NCI-H128 (cell line): ENCODE measurements around the gene IGSF23.
"Not testable (repeated sequence)": the region's sequence is repeated elsewhere in the genome, so short reads cannot be mapped to it uniquely, and the experiment has no call there.

Experiments
- DNase-seq: peaks from one replicate; lab custom pipeline; 2025; ENCODE audit not compliant: unreplicated experiment; lab: John Stamatoyannopoulos, UW

Gene IGSF23

DNA sequence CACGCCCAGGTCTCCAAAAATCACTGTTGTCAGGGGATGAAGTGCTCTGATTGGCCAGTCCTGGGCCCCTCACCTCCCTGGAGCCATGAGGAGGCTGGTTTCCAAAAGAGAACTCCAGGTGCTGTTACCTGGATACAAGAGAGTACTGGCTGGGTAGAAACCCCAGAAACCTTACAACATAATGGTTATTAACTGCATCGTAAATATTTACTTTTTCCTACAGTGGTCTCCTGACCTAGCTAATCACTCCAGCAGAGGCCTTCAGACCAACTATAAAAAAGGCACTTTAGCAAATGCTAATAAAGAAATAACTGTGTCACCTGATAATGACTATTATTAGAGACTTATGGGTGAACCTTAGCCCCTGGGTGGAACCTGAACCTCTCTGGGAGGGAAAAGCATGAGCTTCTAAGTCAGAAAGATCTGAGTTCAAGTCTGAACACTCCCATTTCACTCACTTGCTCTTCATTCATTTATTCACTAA lies 1.5 kb upstream of the IGSF23 start:
- no peak for DNase-seq

DNA sequence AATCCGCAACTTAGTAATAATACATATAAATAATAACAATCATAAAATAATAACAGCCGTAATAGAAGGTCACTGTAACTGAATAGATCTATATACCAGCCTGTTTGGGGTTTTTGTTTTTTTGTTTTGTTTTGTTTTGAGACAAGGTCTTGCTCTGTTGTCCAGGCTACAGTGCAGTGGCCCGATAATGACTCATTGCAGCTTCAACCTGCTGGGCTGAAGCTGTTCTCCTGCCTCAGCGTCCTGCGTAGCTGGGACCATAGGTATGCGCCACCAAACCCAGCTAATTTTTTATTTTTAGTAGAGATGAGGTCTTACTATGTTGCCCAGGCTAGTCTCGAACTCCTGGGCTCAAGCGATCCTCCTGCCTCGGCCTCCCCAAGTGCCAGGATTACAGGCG lies 950 bp downstream of the IGSF23 start:
- no peak for DNase-seq

DNA sequence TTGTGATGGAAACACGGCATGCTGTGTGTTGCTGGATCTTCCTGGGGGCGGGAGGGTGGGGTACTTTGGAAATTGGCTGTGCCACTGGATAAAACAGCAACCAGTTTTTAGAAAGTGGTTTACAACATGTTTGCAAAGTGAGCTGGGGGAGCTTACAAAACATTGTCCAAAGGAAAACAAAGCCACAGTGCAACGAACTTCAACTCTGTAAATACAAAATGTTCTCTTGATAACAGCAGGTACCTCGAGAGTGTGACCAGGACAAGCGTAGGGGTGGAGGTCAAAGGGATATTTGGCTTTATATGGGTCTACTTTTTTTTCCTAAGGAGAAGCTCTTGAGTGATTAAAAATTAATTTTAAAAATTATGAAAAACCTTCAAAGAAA lies 2.5 kb downstream of the IGSF23 start:
- no peak for DNase-seq

DNA sequence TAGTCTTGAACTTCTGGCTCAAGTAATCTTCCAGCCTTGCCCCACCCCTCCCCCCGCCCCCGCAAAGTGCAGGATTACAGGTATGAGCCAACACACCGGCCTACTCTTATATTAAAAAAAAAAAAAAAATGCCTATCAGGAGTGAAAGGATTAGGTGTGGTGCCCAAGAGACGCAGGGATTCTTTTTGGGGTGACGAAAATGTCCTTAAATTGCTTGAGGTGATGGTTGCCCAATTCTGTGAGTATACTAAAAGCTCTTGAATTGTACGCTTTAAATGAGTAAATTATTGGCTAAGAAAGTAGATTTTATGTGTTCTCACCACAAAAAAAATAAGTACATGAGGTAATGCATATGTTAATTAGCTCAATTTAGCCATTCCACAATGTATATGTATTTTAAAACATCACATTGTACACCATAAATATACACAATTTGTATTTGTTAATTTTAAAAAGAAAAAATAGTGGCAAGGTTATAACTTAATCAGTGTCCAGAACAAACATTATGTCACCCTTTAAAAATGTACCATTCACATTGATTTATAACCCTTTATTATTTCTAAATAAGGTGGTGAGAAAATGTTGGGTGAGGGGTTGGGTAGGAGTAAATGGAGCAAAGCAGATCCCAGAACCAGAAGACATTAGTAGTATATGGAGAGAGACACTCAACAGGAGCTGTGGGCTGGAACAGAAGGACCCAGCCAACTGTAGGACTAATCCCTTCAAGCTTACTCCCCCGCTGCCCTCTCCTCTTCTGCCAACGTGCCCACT lies 3.9 kb downstream of the IGSF23 start:
- no peak for DNase-seq

DNA sequence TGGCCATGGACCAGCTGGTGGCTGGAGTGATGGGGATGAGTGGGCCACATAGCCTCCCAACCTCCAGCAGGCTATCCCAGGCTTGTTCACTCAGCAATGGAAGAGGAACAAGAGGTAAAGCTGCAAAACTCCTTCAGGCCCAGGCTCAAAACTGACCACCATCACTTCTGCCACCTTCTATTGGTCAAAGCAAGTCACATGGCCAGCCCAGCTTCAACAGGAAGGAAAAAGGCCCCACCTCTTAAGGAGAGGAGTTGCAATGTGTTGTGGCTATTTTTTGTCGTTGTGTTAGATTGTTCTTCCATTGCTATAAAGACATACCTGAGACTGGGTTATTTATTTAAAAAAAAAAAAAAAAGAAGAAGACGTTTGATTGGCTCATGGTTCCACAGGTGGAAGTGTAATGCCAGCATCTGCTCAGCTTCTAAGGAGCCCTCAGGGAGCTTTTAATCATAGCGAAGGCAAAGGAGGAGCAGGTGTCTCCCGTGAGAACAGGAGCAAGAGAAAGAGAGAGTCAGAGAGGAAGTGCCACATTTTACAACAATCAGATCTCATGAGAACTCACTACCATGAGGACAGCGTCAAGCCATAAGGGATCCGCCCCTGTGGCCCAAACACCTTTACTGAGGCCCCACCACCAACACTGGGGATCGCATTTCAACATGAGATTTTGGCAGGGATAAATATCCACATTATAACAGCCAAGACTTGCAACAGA lies 5.4 kb downstream of the IGSF23 start:
- DNase-seq, result no peak

DNA sequence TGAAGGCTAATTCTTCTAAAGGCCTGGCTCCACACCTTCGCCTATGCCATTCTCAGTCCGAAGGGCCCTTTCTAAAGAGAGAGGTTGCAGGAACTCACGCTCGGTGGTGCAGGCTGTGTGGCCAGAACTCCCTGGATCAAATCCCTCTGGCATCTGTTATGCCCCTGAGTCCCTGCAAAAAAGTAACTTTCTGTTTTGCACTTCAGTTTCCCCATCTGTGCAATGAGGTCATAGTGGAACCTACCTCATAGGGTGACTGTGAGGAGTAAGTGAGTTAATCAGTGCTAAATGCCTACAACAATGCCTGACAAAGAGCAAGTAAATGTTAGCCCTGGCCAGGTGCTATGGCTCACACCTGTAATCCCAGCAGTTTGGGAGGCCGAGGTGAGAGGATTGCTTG lies 7.3 kb downstream of the IGSF23 start:
- no peak for DNase-seq

DNA sequence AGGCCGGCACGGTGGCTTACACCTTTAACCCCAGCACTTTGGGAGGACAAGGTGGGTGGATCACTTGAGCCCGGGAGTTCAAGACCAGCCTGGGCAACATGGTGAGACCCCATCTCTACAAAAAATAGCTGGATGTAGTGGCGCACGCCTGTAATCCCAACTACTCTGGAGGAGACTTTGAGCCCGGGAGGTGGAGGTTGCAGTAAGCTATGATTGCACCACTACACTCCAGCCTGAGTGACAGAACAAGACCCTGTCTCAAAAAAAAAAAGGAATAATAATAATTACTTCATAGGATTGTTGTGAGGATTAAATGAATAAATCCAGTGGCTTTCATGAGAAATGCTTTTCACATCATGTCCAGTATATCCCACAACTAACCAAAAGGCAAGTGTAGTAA lies 8.0 kb downstream of the IGSF23 start:
- no peak for DNase-seq

DNA sequence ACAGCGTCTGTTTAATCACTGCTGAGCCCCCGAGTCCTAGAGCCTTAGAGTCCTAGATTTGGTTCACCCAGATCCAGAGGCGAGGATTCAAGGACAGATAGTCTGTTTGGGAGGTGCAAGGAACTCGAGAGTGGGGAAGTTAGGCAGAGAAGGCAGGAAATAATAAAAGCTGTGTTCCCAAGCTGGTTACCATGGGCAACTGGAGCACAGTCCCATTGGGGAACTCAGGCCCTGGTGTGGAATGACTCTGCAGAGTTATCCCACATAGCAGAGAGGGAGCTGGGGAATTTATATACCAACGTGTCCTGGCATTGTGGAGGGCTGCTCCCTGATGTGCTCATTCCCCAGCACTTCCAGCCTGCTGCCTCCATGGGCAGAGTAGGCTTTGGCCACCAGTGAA lies 9.7 kb downstream of the IGSF23 start:
- DNase-seq, result no peak

DNA sequence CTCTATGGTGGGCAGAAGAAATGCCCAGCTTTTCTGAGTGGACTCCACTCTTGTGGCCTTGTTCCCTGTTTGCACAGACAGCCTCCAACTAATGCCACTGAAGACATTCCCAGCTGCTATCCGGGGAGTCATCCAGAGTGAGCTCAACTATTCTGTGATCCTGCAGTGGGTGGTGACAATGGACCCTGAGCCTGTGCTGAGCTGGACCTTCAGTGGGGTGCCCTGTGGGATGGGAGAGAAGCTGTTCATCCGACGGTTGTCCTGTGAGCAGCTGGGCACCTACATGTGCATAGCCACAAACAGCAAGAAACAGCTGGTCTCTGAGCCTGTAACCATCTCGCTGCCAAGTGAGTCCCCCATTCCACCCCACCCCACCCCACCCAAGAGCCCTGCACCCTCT lies 10.3 kb downstream of the IGSF23 start:
- no peak for DNase-seq

DNA sequence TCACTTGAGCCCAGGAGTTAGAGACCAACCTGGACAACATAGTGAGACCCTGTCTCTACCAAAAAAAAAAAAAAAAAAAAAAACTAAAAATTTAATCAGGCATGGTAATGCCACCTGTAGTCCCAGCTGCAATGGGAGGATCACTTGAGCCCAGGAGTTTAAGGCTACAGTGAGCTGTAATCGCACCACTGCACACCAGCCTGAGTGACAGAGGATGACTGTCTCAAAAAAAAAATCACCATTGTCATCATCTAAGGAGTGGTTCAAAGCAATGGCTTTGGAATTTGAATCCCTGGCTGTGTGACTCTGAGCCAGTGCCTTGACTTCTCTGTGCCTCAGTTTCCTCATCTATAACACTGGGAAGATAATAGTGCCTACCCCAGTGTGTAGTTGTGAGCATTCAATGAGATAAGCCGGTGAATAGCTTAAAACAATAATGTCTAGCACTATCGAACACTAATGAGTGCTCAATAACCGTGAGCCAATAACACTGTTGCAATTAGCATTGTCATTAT lies 11.5 kb downstream of the IGSF23 start:
- DNase-seq, result no peak

DNA sequence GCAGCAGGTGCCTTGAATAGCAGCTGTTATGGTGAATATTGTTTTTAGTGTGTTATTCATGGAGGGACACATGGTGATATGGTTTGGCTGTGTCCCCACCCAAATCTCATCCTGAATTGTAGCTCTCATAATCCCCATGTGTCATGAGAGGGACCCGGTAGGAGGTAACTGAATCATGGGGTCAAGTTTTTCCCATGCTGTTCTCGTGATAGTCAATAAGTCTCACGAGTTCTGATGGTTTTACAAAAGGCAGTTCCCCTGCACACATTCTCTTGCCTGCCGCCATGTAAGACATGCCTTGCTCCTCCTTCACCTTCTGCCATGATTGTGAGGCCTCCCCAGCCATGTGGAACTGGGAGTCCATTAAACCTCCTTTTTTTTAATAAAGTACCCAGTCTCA lies 12.3 kb downstream of the IGSF23 start:
- not testable (repeated sequence) for DNase-seq

DNA sequence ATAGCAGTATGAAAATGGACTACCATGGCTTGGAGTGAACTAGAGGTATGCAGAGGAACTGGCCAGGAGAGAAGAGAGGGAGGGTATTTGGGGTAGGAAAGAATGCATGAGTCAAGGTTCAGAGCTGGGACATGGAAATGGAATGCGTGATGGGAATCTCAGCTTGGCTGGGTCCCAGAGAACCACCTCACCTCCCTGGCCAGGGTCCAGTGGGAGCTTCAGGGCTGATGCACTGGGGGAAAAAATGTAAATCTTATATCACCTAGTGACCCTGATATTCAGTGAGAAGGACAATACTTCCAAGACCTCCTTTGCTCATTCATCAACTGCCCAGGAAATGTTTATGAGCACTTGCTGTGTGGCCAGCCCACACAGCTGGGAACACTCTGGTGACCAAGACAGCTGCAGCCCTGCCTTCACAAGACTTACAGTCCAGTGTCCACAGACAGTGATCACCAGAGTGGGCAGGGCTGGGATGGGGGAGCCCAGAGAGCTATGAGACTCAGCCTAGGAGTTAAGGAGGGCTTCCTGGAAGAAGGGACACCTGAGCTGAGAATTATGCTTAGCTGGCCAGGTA lies 12.8 kb downstream of the IGSF23 start:
- DNase-seq, result no peak

DNA sequence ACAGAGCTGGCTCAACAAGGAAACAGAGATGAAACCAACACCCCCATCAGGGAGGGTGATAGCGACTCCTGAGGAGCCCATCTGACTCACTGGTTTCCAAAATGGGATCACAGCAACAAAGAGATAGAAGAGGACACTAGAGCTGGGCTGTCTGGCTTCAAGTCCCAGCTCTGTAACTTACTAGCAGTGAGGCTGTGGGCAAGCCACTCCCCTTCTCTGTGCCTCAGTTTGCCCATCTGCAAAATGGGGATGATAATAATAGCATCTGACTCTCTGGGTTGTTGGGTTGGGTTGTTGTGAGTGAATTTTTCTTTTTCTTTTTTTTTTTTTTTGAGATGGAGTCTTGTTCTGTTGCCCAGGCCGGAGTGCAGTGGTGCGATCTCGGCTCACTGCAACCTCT lies 14.3 kb downstream of the IGSF23 start:
- no peak for DNase-seq

DNA sequence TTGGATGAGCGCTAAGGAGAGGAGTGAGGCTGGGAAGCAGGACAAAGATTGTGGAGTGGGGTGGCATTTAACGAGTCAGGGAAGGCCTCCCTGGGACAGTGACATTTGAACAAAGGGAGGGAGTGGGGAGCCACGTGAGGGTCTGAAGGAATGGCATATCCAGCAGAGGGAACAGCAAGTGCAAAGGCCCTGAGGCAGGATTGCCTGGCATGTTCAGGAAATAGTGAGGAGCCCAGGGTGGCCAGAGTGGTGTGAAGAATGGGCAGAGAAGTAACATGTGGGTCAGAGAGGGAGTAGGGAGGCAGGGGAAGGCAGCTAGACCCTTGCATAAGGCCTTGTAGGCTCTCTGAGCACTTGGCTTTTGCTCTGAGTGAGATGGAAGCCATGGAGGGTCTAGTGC lies 15.4 kb downstream of the IGSF23 start:
- DNase-seq, result no peak

DNA sequence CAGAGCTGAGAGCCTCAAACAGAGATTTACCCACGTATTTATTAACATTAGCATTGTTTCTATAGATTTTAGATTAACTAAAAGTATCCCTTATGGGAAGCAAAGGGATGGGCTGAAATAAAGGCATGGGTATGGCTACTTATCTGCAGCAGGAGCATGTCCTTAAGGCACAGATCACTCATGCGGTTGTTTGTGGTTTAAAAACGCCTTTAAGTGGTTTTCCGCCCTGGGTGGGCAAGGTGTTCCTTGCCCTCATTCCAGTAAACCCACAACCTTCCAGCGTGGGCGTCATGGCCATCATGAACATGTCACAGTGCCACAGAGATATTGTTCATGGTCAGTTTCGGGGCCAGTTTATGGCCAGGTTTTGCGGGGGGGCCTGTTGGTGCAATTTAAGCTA lies 18.2 kb downstream of the IGSF23 start:
- not testable (repeated sequence) for DNase-seq

DNA sequence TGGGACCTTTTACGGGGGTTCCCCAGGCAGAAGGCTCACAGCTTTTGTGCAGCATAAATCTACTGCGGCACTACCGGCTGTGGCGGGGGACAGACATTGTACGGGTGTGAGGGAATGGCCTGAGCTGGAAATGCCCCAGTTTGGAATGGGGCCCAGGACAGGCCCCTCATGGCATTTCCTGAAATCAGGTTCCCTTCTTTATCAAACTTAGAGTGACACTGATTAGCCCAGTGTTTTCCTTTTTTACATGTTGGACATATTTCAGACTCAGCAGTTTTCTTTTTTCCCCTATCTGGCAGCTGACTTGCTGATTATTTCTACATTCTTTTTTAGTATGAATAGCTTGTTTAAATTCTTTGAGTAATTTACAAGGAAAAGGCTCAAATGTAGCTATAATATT lies 20.7 kb downstream of the IGSF23 start:
- not testable (repeated sequence) for DNase-seq

DNA sequence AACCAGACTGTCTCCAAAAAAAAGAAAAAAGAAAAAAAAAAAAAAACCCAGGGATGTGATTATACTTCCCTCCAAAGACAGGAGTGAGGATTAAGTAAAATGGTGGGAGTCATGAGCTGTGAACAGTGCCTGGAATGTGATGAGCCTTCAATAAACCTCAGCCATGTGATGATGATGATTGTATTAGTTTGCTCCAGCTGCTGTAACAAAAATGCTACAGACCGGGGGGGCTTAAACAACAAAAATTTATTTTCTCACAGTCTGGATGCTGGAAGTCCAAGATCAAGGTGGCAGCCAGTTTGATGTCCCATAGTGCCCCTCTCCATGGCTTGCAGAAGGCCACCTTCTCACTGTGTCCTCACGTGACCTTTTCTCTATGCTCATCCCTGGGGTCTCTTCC lies 21.4 kb downstream of the IGSF23 start:
- DNase-seq, result no peak

DNA sequence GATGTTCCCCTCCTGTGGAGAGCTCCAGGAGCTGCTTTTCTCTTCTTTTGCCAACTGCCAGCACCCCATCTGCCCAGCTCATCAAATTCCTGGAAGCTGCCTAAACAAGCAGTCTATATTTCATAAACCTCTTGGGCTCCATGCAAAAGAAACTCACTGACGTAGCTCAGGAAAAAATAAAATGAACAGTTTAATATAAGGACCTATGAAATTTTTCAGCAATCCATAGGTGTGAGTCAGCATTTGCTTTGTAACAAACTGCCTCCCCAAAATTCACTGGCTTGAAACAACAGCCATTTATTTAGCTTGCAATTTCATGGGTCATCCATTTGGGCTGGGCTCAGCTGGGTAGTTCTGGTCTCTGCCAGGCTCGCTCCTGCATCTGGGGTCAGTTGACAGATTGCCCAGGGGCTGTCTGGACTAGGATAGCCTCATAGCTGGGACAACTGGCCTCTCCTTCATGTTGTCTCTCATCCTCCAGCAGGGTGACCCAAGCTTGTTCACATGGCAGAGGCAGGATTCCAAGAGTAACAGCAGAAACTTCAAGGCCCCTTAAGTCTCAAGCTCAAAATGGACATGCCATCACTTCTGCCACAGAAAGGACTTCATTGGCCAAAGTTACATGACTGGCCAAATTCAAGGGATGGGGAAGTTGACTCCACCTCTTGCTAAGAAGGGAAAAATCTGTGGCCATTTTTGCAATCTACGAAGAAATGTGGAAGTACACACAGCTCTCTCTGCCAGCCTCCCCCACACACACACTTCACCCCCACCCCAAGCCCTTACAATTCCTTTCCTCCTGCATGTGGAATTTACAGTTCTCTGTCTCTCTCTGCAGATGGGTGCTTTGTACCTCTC lies 22.4 kb downstream of the IGSF23 start:
- DNase-seq, result no peak

DNA sequence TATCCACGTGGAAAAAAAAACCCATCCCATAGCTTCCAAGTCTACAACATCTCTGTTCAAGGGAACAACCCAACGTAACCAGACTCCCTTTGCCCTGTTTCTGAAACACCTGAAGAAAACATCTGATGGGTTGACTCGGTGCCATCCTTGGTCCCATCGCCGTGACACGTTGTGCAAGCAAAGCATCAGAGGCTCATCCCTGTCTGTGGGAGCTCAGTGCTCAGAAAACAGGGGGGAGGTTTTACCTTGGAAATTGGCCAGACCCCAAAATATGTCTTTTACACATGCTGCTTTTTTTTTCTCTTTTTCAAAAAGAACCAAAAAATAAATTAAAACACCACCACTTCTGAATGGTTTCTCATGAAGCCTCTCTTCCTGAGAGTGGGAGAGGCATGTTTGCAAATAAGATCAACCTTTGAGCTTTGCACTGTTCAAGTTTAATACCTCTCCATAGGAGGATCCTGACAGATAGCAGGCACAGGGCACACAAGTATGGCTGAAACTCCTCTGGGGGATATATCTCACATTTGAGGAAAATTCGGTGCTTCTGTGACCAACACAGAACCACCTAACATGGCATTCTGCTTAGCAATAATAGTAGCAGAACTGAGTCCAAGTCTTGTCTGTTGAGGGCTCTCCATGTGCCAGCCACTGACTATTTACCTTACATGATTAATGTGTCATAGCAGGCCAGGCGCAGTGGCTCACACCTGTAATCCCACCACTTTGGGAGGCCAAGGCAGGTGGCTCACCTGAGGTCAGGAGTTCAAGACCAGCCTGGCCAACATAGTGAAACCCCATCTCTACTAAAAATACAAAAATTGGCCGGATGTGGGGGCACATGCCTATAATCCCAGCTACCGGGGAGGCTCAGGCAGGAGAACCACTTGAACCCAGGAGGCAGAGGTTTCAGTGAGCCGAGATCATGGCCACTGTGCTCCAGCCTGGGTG lies 23.4 kb downstream of the IGSF23 start:
- no peak for DNase-seq

DNA sequence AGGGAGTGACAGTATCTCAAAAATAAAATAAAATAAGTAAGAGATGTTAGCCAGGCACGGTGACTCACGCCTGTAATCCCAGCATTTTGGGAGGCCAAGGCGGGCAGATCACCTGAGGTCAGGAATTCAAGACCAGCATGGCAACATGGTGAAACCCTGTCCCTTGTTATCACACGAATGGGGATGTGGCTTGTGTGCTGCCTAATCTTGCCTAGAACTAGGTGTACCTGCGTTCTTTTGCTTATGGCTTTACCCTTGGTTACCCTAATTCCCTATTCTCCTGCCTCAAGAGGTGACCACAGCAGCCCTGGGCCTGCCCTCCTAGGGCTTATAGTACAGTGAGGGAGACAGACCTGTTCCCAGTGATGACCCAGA lies 24.0 kb downstream of the IGSF23 start:
- DNase-seq, result no peak
